ENCODE results near the gene RTL5.

DNA sequence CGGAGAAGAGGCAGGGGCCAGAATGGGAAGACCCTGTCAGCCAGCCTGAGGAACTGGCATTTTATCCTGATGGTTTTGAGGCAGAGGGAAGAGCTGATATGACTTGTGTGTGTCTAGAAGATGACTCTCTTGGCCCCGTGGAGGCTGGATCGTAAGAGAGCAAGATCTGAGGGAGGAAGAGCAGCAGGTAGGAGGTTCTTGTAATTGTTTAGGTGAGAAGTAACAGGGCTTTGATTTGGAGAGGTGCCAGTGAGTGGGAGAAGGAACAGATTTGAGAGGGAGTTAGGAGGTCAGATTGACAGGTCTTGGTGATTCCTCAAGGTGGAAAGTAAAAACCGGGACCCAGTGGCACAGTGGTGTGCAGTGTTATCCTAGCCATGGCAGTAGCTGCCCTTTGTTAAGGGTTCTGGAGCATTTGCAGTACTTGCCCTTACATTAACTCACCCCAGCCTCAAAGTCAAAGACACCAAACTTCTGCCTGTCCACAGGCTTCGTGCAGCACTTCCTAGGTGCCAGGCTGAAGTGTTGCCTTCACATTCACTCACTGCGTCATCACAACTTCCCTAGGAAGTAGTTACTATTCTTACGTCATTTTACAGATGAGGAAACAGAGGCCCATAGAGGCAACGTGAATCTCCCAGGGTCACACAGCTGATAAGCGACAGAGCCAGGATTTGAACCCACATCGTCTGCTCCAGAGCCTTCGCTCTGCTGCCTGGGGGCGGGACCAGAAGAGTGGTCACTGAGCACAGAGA is 23.7 kb downstream of the RTL5 start:
- TF ChIP-seq GATA2 (IDR thresholded peaks at IDR 0.05; ENCODE audit: low read depth, low read length), result no peak
- no peak for TF ChIP-seq GATA3 (IDR thresholded peaks at IDR 0.05; ENCODE audit: low read depth, low read length)

All from SH-SY5Y (cell line).